HG03159 (cell line): ENCODE data around the gene GRM5.
"Not testable (repeated sequence)": the region's sequence is repeated elsewhere in the genome, so short reads cannot be mapped to it uniquely, and the experiment has no call there.

Source experiments
- ATAC-seq: cut with Tn5 transposase; IDR thresholded peaks from one replicate; pipeline ENCODE4 v1.9.1; 2021; ENCODE audit warnings: mild to moderate bottlenecking, moderate library complexity; ENCODE audit not compliant: unreplicated experiment

GRM5 gene

GRCh38 chr11:88511006-88511405 is 554.8 kb downstream of the GRM5 start:
- no peak for ATAC-seq

DNA sequence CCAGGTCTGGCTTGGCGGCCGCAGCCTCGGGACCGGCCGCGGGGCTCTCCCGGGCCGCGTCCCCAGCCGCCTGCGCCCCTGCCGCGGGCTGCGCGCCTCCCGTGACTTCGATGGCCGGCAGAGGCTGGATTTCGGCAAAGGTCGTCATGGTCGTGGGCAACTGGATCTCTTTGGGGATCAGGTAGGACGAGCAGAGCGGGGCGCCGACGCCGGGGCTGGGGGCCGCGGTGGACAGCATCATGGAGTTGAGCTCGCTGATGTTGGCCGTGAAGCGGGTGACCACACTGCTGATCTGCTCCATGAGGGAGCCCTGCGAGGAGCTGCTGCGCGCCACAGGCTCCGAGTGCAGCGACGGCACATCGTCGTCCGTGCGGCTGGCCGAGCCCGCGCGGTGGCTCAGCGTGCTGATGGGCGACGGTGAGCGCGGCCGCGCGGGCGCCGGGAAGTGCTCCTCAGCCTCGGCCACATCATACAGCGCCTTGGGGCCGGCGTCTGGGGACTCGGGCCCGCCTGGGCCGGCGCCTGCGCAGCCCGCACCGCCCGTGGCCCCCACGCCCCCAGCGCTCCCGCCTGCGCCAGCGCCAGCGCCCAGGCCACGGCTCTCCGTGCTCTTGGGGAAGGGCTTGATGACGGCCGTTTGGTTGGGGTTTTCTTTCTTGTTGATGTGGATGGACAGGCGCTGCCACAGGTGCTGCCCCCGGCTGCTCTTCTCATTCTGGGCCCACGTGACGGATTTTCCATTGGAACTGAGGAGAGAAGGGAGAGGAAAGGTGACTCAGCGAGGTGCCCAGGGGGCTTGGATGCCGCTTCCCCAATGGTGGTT is 556.8 kb downstream of the GRM5 start:
- no peak for ATAC-seq

DNA sequence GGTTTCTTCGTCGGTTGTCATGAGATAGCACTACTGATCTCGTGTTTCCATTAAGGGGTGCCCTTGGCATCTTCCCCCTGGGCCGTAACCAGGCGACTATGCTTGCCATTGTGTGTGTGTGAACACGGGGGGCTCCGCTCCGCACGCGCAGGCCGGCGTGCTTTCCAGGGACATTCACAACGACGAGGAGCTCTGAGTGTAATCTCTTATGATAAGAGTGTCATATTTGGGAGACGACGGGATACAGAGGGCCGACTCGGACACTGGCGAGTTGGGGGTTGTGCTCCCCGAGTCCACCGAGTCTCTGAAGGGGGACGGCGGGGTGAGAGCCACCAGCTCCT is 557.4 kb downstream of the GRM5 start:
- no peak for ATAC-seq

- no peak for ATAC-seq
Measured at GRCh38 chr11:88507771-88508417, 557.9 kb downstream of the GRM5 start.

DNA sequence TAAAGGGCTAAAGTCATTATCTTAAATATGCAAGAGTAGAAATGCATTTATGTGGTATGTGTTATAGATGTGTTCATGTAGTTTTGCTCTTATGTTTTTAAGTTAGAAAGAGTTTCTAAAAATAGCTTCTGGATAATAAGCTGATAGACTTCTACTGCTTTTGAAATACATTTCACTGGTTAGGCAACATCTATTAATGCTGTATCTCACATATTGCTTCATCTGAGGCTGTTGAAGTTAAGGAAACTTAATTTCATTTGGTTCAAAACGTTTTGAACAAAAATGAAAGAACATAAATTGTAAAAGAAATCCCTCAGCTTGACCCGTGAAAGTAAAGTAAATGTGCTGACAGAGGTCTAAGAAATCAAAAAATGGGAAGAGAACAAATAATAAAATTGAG is 564.2 kb downstream of the GRM5 start:
- no peak for ATAC-seq

DNA sequence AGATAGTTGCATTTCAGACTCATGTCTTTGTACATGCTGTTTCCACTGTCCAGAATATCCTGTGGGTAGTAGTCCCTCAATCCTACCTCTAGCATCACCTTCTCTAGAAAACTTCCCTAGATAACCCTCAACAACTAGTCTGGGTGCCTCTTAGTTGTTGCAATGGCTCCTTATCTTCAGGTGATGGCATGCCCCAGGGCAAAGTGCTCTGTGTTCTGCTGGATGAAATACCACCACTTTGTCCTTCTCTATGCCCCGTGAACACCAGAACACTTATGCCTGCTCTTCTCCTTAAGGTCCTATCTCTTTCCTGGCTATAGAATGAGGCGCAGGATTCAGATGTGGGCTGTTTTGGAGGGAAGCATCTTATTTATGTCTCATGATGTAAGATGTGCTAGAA is 569.9 kb downstream of the GRM5 start:
- no peak for ATAC-seq

GRCh38 chr11:88494848-88495247 is 570.9 kb downstream of the GRM5 start:
- no peak for ATAC-seq

DNA sequence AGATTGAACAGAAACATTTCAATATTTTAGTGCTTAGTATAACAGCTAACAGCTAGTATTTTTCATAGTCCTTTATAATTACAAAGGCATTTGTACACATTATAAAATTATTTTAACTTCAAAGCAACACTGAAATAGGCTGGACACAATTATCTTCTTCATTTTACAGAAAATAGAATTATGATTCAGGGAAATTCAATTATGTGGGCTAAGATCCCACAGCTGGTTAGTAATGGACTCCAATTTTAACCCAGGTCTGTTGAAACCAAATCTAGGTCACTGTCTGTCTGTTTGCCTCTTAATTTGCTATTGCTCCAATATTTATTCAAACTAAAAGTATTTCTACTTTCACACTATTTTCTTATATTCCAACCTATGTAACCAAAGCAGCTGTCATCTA is 574.1 kb downstream of the GRM5 start:
- no peak for ATAC-seq

DNA sequence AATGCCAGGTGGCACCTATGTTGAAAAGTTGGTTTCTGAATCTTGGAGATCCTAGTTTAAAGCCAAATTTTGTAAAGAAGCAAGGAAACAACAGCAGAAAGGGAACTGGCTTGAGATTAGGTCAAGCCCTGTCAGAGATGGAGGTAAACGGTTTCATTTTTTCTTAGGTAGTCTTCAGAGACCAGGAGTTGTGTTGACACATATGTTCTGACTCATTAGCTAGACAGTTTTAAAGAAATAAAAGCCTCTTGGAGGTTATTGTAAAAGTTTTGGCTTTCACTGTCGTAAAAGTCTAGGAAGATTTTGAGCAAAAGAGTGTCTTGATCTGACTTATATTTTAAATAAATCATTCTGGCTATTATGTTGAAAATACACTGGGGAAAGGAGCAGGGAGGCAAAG is 576.8 kb downstream of the GRM5 start:
- ATAC-seq: no peak

DNA sequence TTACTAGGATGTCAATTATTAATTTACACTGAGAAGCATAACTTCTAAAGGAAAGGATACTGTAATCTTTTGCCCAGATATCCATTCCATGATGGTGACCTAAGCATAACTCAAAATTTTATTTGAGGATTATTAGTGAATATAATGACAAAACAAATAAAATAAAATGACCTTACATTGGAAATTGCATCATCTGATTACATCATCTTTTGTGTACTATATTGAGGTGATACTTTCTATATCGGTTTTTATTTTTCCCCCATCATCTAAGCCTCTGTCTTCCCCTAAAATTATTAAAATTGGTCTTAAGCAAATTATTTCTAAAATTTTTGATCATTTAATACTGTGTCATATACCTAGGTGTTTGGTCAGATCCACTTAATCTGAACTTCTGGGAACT is 578.1 kb downstream of the GRM5 start:
- no peak for ATAC-seq

DNA sequence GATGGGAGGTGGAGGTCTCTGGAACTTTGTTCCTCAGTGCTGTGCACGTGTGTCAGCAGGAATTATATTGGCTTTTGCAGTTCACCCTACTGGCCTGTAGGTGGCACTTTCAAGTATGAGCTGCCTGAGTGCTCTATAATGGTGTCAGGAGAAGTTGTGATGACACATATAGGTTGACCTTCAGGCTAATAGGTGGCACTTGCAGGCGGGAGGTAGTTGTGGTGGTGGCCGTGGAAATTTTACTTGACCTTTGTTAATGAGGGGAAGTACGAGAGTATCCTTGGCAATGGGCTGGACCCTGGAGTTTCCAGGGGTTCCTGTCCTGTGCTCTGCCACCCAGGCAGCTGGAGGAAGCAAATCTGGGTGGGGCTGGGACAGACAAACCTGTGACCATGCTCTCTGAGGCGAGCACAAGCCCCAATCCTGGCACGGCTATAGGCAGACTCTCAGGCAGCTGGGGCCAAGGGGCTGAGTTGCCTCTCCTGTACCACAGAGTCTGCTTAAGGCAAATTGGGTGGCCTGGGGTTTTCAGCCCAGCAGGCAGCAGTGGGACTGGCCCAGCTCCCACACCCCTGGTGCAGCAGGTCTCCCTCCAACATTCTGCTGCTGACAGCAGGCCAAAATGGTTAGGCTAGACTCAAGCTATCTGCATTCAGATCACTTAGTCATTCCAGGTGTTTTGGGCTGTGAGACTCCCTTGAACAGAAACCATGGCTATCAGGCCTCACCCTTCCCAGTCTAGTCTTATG is 580.7 kb downstream of the GRM5 start:
- peak; percentile 91 for ATAC-seq

DNA sequence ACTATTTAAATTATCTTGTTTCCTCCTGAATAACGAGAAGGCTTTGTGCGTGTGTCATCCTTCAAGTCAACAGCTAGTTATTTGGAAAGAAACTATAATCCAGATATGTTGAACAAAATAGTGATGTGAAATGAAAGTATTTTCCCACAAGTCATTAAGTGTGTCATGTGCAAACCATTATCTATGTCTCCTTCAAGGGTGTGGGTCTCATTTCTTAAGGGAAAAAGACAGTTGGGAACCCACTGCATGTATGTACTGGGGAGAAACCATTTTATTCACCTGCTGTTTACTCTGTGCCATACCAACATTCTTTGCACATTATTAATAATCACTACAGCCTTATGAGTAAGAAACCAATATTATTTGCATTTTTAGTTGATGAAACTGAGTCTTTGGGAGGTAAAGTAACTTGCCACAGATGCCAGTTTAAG is 582.9 kb downstream of the GRM5 start:
- no peak for ATAC-seq

DNA sequence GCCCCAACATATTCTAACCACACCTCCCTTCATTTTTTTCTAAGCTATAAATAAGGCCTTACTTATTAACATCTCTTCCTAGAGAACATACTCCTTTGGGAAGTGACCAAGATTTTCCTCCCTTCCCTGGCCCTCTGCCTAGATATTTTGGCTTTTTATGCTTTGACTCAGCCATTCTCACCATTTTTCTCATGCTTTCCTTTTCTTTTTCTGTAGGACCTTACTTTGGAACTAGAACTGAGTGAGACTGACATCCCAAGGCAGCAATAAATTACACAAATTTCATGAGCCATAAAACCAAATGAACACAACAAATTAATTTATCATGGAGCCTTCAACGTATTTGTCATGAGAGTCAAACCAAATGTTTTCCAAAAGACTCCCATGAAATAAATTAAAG is 585.6 kb downstream of the GRM5 start:
- ATAC-seq: no peak

GRCh38 chr11:88478136-88478815 is 587.5 kb downstream of the GRM5 start:
- ATAC-seq: no peak

- ATAC-seq: no peak
Measured at GRCh38 chr11:88475991-88476418, 589.8 kb downstream of the GRM5 start.

- no peak for ATAC-seq
Measured at GRCh38 chr11:88474655-88475054, 591.1 kb downstream of the GRM5 start.

DNA sequence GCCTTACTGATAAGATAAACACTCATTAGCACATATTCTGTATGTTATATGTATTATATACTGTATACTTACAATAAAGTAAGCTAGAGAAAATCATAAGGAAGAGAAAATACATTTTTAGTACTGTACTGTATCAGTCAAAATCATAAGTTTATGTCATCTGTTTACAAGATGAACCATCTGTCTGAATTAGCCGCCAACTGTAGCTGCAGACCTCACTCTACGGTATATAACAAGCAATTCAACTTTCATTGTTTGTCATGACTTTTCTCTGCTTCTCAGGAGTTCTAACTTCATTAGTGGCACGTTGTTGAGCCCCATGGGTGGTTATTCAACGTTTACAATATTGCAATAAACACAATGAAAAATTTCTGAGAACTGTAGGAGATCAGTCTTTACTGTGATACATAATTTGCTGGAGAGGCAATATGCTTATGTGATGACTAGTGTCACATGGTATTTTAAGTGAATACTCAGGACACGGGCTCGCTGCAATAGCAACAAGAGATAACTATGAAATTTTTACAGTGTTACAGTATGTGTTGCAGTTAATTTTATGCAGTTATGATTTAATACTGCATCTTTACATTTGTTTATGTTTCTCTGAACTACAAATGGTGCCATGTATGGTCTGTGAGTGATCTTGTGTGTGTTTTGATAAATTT is 596.1 kb downstream of the GRM5 start:
- ATAC-seq: no peak

DNA sequence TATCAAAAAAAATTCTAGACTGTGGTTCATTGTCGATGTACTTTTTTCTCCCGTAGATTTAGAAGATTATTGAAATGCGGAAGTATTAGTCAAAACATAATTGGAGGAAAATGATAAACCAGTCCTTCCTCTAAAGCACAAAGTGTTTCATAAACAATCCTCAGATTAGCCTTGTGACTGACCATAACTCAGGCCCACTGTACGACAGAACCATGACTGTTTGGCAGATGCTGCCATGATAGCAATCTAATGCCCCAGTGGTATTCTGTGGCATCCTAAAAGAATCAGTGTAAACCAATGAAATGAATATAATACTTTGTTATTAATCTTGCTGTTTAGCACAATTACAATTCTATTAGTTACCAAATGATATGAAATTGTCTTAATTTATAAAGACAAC is 601.3 kb downstream of the GRM5 start:
- no peak for ATAC-seq

- ATAC-seq: not testable (repeated sequence)
Measured at GRCh38 chr11:88463301-88463700, 602.5 kb downstream of the GRM5 start.

- not testable (repeated sequence) for ATAC-seq
Measured at GRCh38 chr11:88458047-88458446, 607.7 kb downstream of the GRM5 start.

GRCh38 chr11:88455974-88456373 is 609.8 kb downstream of the GRM5 start:
- no peak for ATAC-seq
